ENCODE data around the gene CMPK2.

DNA sequence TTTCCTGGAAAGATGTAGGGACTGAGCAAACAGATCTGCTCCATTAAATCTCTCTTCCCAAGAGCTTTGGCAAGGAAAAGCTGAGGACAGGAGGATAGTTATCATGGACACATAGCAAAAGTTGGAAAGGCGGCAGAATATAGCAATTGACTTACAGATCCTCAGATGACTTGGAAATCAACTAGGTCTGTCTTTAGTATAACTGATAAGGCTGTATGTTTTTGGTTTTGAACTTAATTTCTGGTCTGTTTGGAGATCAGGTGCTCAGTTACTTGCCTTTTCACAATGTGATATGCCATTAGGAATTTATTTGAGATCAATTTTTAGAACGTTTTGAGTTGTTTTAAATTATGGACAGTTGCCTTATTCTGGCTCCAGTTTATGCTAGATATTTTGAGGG lies 19.8 kb upstream of the CMPK2 start:
- TF ChIP-seq, protein P1, sequence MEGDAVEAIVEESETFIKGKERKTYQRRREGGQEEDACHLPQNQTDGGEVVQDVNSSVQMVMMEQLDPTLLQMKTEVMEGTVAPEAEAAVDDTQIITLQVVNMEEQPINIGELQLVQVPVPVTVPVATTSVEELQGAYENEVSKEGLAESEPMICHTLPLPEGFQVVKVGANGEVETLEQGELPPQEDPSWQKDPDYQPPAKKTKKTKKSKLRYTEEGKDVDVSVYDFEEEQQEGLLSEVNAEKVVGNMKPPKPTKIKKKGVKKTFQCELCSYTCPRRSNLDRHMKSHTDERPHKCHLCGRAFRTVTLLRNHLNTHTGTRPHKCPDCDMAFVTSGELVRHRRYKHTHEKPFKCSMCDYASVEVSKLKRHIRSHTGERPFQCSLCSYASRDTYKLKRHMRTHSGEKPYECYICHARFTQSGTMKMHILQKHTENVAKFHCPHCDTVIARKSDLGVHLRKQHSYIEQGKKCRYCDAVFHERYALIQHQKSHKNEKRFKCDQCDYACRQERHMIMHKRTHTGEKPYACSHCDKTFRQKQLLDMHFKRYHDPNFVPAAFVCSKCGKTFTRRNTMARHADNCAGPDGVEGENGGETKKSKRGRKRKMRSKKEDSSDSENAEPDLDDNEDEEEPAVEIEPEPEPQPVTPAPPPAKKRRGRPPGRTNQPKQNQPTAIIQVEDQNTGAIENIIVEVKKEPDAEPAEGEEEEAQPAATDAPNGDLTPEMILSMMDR (IDR thresholded peaks at IDR 0.05; ENCODE audit: low read length) = no peak
- TF ChIP-seq EZH2 (IDR thresholded peaks at IDR 0.05; ENCODE audit: borderline replicate concordance, low read length) = no peak

All from OCI-LY1 (cell line).